DMS153 treated with DMSO at 0.1 percent for 48 hours (cell line): ENCODE results near the gene ZDHHC14.
"Not testable (repeated sequence)": the region's sequence is repeated elsewhere in the genome, so short reads cannot be mapped to it uniquely, and the experiment has no call there.

Experiments
- DNase-seq: peaks from one replicate; lab custom pipeline; 2025; ENCODE audit not compliant: unreplicated experiment; lab: John Stamatoyannopoulos, UW

The ZDHHC14 gene

DNA sequence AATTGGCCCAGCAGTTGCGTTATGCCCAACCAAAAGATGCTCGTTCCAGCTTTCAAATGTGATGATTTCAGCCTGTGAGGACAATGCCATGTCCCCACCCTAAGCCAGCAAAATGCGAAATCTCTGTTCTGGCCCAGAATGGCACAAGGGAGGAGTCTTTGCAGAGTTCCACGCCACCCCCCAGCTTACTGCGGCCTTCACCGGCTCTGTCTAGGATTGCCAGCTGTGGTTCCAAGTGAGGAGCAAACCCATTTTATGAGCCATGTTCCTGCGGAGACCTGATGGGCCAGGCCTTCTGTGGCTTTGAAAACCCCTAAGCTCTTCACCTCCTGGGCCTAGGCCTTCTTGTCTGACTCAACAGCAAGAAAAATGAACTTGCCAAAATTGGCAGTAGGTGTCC is 295.3 kb downstream of the ZDHHC14 start:
- DNase-seq = no peak

DNA sequence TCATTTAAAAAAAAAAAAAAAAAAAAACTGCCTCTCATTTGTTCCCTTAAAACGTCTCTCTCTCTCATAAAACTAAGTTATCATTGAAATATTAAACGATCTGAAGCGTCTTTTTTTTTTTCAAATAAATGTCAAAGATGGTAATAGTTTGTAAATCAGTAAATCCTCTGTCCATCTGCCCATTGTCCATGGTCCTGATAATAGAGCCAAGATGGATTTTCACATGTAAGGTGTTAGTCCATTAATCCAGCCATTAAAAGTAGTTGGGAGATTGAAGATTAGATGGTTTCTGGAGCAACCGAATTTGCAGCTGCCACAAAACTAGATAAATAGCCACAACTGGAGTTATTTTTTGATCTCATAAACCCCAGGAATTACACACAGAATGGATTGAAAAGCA is 296.2 kb downstream of the ZDHHC14 start:
- DNase-seq = no peak

DNA sequence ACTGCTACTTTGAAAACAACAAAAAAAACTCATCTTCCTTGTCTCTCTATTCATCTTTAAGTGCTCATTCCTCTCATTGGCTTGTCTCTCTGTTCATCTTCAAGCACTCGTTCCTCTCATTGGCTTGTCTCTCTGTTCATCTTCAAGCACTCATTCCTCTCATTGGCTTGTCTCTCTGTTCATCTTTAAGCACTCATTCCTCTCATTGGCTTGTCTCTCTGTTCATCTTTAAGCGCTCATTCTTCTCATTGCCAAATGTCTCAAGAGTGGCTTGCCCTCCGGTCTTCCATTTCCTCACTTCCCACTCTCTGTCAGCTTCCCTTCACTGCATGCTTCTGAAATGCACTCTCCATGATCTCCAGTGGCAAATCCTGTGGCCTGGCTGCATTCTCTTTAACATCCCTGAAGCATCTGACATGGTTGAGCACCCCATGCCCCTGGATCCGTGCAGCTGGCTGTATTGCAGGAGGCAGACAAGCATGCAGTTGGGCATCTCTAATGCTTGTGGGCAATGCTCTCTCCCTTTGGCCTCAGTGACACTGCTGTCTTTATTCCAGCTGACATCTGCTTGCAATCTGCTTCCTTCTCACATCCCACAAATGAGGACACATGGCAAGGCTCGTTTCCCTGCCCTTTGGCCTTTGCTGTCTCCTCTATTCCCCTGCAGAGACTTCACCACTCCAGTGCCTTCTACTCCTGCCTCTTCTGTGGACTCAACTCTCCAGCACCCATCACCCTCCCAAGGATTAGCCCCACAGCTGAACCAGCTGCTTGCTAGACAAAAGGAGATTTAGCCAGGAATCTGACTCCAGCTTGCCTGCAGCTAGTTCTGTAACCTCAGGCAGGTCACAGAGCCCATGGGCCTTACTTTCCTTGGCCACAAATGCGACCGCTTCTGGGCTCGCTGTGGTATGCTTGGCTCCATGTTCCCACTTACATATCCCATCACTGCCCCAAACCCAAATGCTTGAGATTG is 298.9 kb downstream of the ZDHHC14 start:
- DNase-seq = no peak

DNA sequence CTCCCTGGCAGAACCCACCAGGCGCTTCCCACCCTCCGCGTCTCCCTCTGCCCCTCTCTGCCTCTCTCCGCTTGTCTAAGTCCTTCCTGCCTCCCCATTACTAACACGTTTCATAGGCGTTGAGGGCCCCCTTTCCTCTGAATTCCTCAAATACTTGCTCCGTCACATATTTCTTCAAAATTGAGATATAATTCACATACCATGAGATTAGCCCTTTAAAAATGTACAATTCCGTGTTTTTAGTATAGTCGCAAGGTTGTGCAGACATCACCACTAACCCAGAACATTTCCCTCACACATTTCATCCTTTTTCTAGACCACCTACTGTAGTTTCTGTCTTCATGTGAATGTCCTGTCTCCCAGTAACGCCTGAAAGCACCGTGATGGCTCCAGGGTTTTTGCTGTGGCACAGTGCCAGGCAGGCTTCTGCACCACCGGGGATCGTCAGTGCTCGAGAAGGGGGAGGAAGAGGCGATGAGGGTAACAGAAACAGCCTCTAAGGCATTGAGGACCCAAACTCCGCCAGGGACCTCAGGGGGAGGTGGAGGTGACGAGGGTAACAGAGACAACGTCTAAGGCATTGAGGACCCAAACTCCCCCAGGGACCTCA is 300.2 kb downstream of the ZDHHC14 start:
- DNase-seq = no peak

DNA sequence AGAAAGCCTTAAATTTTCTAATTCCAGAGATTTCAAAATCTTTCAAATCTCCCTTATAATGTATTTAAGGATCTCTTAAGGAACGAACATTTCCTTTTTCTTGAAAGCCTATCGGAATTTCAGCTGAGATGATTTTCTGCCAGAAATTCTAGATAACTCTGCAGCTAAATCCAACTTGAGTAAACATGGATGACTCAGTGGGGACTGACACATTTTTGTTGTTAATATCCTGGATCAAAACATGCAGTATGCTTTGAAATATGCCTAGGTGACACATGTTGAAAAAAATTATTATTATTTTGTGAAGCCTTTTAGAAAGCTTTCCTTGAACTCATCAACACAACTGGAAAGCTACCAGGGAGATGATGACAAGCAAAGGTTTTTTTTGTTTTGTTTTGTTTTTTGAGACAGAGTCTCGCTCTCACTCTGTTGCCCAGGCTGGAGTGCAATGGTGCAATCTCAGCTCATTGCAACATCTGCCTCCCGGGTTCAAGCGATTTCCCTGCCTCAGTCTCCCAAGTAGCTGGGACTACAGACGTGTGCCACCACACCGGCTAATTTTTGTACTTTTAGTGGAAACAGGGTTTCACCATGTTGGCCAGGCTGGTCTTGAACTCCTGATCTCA is 302.0 kb downstream of the ZDHHC14 start:
- no peak for DNase-seq

DNA sequence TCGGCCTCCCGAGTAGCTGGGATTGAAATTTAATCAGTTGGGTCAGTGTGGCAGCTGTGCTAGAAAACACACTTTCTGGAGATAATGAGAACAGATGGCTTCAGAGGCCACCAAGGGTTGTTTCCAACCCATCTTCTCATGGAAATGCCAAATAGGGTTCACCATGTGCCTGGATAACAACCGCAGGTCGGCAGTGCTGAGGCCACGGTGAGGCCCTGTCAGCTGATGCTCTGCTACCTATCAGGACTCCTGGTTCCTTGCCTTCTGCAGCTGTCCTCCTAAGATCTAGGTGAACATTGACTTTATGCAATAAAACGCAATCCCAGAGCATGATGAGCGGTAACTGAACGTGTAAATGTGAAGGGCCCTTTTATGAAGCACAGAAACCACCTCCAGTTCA is 302.7 kb downstream of the ZDHHC14 start:
- no peak for DNase-seq

DNA sequence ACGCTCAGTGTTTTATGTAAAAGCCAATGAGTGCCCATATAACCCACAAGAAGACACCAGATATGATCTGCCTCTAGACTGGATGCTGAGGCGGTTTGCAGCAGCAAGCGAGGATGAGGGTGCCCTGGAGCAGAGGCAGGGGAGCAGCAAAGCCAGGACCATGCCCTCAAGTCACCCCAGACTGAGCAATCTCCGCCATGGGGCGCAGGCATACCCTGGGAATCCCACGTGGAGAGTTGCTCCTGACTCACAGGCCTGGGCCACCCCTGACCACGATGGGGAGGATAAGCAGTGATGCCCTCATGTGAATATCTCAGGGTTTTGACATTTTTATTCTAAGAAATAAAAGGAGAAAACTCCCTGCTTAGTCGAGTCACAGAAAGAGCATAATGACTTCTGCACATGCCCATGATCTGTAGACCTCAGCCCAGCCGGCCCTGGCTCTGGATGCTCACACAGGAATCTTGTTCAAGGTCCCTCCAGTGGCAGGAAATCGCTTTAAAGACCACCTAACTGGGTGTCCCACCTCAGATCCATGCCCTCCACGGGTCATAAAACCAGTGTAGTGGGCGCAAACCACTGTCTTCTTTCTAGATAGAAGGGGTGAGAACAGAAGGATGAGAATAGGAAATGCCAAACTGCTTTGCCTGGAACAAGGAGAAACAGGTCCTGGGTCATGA is 303.8 kb downstream of the ZDHHC14 start:
- DNase-seq = no peak

DNA sequence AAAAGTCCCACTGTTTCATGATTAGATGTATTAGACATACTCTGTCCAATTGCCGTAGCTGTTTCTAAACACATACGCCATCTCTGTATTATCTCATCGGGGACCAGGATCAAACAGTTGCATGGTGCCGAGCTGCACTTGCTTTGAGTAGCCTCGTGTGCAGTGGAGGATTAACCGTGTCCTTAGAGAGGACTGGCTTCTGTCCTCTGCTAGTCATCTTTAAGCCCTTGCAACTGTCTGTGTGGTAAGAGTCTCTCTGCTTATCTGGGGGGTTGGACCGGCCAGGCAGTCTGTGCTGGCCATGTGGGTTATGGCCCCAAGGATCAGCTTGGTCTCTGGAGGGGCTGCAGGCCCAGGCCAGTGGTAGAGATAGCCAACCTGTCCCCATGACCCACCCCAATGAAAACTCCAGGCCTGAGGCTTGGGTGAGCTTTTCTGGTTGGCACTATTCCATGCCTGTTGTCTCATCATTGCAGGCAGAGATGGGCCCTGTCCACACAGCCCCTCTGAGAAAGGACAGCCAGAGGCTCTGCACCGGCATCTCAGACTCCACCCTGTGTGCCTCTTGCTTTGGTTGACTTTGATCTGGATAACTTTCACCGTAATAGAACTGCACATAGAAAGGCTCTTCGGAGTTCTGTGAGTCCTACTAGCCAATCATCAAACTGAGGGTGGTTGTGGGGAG is 304.7 kb downstream of the ZDHHC14 start:
- no peak for DNase-seq

DNA sequence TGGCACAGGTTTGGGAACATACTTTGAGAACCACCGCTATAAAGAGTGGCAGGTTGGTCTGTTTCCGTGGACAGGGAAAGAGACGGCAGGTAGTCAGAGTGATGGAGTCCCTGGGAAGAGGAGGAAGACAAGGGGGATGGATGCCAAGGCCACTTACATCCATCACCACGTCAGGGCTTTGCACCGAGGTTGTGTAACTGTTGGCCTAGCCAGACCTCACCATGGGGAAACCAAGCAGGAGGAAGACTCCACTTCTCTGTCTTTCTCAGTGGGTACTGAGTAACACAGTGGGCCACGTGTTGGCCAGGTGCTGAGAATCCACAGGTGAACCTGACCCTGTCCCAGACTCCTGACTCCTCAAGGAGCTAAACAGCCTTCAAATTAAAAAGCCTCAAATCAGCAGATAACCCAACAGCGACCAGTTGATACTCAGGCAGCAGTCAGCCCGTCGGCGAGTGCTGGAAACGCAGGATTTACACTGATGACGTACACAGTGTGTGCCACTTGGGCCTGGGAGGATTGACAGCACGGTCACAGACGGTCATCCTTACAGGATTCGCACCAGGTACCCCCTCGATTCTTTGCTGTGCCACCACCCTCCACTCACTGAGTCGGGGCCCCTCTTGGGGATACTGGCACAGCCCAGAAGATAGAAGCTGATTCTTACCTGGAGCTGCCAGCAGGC is 307.4 kb downstream of the ZDHHC14 start:
- no peak for DNase-seq

DNA sequence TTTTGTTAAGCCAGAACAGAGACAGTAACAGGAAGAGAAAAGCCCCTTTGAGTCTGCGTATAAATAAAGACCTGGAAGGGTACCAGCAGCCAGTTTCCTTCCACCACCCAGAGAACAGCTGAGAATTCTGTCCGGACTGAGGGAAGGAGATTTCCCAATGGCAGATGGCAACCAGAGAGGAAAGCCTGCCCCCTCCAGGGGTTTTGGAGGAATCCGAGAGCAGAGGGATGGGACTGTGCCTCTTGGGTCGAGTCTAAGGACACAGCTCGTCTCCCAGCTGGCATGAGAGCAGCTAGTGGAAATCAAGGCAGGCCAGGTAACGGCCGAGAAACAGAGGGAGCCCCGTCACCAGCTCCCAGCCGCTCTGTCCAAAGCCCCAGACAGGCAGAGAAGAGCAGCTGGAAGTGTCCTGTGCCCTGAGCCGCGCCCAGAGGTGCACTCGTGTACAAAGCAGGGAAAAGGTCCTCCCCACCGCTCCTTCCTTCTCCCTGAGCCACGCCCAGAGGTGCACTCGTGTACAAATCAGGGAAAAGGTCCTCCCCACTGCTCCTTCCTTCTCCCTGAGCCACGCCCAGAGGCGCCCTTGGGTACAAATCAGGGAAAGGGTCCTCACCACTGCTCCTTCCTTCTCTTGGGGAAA is 308.1 kb downstream of the ZDHHC14 start:
- DNase-seq = no peak

DNA sequence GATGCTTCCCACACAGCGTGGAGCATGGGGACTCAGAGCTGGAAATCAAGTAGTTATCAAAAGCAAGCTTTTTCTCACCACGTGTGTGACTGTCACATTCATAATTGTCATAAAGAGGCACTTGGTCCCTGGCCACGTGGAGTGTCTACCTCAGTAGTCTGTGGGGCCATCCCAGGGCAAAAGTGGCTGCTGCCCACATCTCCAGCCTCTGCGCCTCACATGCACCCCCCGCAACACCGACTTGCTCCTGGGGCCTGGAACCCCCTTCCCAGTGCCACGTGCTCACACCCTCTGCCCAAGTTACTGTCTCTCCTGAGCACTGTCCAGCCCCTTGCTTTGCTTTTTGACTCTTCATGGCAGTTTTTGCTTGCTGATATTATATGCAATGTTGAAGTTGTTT is 308.9 kb downstream of the ZDHHC14 start:
- no peak for DNase-seq

DNA sequence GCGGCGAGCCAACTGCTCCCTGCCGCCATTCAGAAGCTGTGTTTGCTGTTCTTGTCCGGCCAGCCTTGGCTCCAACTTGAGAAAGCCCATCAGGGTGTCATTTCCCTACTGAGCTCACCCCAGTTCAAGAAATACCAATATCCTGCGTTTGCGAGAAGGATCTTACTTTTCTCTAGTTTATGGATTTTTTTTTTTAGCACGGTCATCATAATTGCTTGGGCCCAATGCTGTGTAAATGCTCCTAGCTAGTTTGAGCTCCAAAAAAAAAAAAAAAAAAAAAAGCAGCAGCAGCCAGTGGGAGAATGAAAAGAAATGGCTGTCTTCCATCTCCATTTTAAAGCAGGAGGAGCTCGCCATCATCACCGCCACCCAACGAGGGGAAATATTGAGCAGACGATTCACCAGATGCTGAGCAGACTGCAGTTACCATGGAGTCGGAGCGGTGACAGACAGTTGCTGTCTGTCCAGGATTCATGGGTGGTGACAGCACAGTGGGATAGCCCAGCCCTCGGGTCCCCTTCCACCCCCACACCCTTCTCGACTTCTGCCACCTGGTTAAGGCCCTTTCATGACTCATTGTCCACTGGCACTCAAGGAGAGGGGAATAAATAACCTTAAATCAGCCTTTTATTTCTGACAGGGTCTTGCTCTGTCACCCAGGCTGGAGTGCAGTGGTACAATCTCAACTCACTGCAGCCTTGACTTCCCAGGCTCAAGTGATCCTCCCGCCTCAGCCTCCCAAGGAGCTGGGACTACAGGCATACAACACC is 309.6 kb downstream of the ZDHHC14 start:
- DNase-seq = no peak

DNA sequence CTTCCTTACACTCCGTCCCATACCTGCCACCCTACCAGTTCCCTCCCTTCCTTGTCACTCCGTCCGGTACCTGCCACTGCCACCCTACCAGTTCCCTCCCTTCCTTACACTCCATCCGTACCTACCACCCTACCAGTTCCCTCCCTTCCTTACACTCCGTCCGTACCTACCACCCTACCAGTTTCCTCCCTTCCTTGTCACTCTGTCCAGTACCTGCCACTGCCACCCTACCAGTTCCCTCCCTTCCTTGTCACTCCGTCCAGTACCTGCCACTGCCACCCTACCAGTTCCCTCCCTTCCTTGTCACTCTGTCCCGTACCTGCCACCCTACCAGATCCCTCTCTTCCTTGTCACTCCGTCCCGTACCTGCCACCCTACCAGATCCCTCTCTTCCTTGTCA is 310.6 kb downstream of the ZDHHC14 start:
- DNase-seq = not testable (repeated sequence)

DNA sequence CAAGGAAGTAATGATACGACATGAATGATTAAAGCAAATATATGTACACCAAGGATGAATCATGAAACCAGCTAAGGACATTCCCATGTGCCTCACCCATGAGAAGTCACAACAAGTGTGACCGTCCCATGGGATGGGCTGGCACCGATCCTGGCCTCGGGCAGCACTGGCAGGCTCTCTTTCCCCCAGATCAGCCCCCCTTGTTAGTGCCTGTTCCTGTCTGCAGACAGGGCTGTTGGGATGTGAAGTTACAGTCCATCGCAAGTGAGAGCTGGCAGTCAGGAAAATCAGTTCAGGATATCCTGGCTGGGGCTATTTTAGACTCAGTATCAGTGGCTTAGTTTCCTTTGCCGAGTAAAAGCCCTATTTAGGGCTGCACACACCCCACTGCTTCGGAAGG is 312.9 kb downstream of the ZDHHC14 start:
- DNase-seq = no peak

DNA sequence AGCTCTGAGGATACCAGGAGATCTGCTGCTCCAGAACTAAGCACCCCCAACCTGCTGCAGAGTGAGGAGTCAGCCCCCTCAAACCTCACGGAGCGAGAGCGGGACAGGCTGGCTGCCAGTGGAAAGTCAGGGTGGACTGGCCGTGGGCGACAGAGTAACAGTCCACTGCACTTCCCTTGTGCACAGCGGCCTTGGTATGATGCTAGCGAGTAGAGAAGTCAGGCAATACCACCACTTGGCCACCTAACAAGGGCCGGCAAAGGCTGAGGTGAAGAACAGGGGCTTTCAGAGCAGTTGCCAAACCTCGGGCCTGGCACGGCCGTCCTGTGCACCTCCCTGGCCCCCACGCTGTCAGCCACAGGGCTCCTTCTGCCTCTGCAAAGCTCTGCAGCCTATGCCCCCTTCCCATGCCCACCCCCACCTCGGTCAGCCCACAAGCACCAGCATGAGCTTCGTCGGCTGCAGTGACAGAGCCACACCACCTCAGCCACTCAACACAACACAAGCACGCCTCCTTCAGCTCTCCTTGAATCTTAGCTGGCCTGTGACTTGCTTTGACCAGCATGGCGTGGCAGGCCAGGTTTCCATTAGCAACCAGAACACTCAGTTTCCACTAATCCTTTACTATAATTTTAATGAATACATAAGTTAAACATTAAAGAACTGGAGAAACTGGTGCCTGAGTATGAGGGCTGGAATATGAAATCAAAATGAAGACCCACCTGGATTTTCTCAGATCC is 314.5 kb downstream of the ZDHHC14 start:
- DNase-seq = no peak

DNA sequence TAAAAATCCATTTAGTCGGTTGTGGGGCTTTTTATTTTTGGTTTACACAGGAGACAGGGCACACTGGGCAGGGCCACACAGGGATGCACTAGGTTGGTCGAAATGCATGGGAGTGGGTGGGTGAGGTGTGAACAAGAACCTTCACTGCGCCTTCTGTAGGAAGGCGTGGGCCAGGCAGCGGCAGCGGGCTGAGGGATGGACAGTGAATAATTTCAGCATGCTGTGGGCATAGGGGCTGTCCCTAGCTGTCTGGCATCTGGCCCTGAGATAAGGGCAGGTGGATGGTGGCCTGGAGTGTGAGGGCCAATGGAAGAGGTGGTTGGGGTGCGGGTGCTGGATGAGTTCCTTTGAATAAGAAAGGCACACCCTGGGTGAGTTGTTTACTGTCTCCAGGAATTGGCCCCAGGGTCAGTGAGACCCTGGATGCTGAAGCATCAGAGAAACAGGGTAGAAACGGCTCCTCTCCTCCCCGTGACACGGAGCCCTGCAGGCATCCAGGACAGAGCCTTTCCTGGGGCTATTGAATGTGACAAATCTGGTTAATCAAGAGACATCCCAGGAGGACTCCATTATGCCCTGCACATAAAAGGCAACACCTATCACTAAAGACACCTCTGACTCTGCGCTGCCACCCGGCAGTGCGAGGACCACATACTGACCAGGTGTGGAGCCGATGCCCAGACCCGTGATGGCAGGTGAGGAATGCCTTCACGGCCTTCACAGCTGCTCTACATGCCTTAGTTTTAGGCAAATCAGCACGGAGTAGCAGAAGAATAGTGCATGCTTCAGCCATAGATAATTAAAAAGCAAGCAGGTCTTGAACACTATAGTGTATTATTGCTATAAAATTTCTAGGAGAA is 319.0 kb downstream of the ZDHHC14 start:
- no peak for DNase-seq

DNA sequence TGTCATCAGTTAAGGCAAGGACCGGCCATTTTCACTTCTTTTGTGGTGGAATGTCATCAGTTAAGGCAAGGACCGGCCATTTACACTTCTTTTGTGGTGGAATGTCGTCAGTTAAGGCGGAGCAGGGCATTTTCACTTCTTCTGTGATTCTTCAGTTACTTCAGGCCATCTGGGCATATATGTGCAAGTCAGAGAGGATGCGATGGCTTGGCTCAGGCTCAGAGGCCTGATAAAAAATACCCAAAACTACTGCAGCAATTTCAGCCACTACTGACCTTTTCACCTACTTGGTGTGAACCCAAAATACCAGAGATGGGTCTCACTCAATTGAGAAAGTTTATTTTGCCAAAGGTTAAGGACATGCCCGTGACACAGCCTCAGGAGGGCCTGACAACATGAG is 325.4 kb downstream of the ZDHHC14 start:
- DNase-seq = not testable (repeated sequence)
